Measurements from ENCODE around the gene BRMS1.
"Not testable (repeated sequence)": the region's sequence is repeated elsewhere in the genome, so short reads cannot be mapped to it uniquely, and the experiment has no call there.

BRMS1 gene

DNA sequence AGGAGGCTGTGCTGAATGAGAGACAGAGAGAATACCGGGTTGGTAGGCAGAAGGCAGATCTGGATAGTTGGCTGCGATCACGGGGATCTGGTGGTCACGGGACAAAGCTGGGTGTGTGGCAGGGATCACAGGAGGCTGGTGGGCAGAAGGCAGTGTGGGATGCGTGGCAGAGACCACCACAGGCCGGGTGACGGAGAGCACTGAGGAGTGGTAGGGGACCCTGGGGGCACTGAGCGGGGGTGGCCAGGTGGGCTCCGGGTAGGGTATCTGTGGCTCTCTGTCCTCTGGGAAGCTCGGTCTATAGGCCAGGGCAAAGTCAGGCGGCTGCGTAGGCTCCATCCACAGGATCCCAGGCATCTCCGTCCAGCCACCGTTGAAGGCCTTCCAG, 29.4 kb downstream of the BRMS1 start:
- Mint-ChIP-seq H3K9me3 (no peaks in the 10 kb centered on the region), H3K4me1 (ENCODE audit: low read depth) (peaks cover 69% of the 10 kb centered on the region), H3K36me3 (ENCODE audit: low read depth) (no peaks in the 10 kb centered on the region), H3K27me3 (no peaks in the 10 kb centered on the region), H3K27ac (peak overlapping the region; percentile 8), H3K4me3 (peak overlapping the region; percentile 51)
- DNase-seq, result no peak

DNA sequence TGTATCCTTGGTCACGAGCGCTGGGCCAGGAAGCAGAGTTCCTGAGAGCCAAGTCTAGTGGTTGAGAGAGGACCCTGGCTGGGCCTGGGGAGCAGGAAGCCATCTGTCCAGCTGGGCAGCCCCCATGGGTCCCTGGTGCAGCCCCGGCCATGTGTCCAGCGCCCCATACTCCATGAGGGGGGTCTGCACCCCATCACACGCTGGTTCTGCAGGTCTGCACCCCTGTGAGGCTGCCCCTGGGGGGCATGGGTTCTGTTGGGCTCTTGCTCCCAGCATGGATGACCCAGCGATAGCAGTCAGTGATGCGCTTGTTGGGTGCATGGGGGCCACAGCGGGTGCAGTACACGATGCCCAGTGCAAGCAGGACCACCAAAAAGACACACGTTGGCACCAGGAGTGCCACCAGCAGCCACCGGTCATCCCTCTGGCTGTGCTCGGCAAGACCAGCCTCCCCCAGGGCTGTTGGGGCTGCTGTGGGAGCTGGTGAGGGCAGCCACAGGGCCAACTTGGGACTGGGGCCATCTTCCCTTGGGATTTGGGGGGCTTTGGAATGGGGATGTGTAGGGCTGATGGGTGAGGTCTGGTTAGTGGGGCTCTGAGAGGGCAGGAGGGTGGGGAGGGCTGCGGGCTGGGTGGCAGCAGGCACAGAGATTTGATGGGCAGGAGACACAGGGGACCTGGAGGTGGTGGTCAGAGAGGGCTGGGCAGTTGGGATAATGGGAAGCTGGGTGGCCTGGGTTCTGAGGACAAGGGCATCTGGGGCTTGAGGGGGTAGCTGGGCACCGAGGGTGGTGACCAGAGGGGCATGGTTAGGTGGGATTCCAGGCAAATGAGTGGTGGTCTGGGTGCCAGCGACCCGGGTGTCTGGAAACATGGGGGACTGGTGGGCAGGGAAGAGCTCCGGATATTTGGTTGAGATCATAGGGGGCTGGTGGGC, 30.1 kb downstream of the BRMS1 start:
- DNase-seq, result no peak
- no peaks in the 10 kb centered on the region for H3K36me3 Mint-ChIP-seq (ENCODE audit: low read depth)
- no peaks in the 10 kb centered on the region for H3K27me3 Mint-ChIP-seq
- no peaks in the 10 kb centered on the region for H3K9me3 Mint-ChIP-seq
- peak overlapping the region; percentile 8 for H3K27ac Mint-ChIP-seq
- H3K4me1 Mint-ChIP-seq (ENCODE audit: low read depth), result peaks cover 65% of the 10 kb centered on the region
- no peak overlapping the region for H3K4me3 Mint-ChIP-seq

DNA sequence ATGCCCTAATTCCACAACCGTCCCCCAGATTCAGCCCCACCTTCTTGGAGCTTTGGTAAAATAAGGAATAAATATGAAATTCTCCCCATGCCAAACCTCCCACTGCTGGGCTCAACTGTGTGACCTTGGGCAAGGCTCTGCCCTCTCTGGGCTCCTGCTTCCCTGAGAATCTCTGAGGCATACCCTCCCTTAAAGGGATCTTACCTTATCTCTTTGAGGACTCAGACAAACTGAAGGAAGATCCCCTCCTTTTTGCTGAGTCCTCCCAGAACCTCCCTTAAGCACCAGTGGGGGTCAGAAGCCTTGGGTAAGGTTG, 30.8 kb downstream of the BRMS1 start:
- H3K27ac Mint-ChIP-seq, result peak overlapping the region; percentile 79
- H3K36me3 Mint-ChIP-seq (ENCODE audit: low read depth), result no peaks in the 10 kb centered on the region
- H3K4me3 Mint-ChIP-seq, result peak overlapping the region; percentile 46
- no peak for DNase-seq
- H3K27me3 Mint-ChIP-seq, result no peaks in the 10 kb centered on the region
- H3K4me1 Mint-ChIP-seq (ENCODE audit: low read depth), result peaks cover 62% of the 10 kb centered on the region
- H3K9me3 Mint-ChIP-seq, result no peaks in the 10 kb centered on the region

DNA sequence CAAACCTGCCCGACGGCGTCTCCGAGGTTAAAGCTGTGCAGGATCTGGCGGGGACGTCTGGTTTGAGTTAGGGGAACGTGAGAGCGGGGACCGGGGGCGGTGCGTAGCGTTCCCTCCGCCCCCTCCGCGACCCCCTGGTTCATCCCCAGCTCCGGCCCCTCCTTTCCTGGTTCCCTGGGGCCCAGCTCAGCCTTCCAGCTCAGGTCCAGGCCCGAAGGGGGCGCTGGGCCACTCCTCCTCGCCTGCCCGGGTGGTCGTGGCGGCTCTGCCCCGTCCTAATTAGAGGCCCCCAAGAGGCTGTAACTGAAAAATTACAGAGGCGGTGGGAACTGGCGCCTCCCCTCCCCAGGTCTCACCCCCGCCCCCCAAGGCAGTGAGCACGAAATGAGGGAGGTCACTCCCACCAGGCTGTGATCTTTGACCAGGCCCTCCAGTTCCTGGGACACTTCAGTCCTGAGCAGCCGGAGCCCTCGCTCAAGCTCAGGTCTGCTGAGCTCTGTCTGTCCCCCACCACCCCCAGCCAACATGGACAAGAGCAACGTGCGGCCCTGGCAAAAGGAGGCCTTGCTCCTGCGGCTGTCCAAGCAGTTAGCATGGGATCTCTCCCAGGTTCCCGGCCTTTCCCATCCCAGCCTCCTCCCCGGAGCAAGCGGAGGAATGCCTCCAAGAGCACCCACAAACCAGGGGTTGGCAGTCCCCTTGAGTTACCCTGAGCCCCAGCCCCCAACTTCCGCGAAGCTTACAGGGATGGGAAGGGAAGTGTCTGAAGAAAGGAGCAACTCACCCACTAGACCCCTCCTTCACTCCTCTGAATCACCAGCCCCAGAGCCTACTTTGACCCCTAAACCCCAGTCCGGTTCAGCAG, 31.4 kb downstream of the BRMS1 start:
- Mint-ChIP-seq H3K27me3 (no peaks in the 10 kb centered on the region), H3K27ac (peak overlapping the region; percentile 99), H3K36me3 (ENCODE audit: low read depth) (no peaks in the 10 kb centered on the region), H3K4me3 (peak overlapping the region; percentile 82), H3K9me3 (no peaks in the 10 kb centered on the region), H3K4me1 (ENCODE audit: low read depth) (peaks cover 56% of the 10 kb centered on the region)
- DNase-seq, result no peak

DNA sequence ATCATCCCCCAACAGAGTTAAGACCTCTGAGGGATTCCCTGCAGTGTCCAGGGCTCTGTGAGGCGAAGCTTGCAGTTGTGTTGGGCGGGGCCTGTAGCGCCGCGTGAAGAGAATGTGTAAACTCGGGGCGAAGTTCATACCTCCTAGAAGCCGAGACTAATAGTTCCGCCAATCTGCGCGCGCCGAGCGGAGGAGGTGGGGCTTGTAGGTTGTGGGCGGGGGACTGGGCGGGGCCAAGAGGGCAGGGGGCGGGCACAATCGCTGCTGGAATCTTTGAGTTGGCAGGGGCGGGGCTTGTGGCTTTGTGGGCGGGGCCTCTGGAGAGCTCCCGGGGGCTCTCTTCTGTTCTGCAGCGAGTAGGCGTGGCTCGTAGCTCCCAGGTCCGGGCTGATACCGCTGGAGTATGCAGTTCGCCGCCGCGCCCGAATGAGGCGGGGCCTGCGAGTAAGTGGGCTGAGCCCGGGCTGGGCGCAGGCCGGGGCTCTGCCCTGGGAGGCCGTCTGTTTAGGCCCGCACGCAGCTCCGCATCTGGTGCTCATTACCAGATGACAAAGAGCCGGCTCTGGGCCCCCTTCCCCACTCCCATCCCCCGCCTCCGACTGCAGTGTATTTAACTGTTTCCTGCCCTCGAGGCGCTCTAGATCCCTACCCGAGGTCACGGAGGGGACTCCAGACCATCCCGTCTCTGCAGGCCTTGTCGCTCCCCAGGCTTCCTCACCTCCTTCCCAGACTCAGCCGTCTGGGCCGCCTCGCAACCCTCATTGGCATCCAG, 32.2 kb downstream of the BRMS1 start:
- no peaks in the 10 kb centered on the region for H3K36me3 Mint-ChIP-seq (ENCODE audit: low read depth)
- no peaks in the 10 kb centered on the region for H3K9me3 Mint-ChIP-seq
- no peaks in the 10 kb centered on the region for H3K27me3 Mint-ChIP-seq
- peak overlapping the region; percentile 99 for H3K27ac Mint-ChIP-seq
- peak overlapping the region; percentile 82 for H3K4me3 Mint-ChIP-seq
- DNase-seq, result peak; percentile 97
- H3K4me1 Mint-ChIP-seq (ENCODE audit: low read depth), result peaks cover 48% of the 10 kb centered on the region

DNA sequence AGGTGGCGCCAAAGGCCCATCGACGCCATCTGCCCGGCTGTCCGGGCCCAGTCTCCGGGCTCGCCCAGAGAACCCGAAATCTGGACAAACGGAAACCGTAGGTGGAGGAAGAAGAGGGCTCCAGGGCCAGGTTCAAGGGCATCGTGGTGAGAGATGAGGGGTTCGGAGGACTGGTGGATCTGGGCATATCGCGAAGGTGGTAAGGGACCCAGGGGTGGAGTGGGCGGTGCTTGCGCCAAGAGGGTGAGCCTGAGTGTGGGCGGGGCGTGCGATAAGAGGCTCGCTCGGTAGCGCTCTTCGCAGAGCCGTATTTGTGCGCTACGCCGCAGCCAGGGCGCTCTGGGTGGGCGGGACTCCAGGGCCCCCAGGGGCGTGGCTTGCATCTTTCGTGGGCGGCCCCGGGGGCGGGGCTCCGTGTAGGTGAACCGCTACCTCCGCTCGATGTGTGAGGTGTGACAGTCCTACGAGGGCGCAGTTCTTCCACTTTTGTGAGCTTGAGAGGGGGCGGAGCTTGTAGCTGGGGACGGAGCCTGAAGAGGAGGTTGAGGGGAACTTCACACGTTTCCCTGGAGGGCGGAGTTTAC, 32.8 kb downstream of the BRMS1 start:
- H3K36me3 Mint-ChIP-seq (ENCODE audit: low read depth), result no peaks in the 10 kb centered on the region
- H3K27me3 Mint-ChIP-seq, result no peaks in the 10 kb centered on the region
- DNase-seq, result peak; percentile 99
- peaks cover 41% of the 10 kb centered on the region for H3K4me1 Mint-ChIP-seq (ENCODE audit: low read depth)
- H3K9me3 Mint-ChIP-seq, result no peaks in the 10 kb centered on the region
- H3K4me3 Mint-ChIP-seq, result peak overlapping the region; percentile 82
- H3K27ac Mint-ChIP-seq, result peak overlapping the region; percentile 99

DNA sequence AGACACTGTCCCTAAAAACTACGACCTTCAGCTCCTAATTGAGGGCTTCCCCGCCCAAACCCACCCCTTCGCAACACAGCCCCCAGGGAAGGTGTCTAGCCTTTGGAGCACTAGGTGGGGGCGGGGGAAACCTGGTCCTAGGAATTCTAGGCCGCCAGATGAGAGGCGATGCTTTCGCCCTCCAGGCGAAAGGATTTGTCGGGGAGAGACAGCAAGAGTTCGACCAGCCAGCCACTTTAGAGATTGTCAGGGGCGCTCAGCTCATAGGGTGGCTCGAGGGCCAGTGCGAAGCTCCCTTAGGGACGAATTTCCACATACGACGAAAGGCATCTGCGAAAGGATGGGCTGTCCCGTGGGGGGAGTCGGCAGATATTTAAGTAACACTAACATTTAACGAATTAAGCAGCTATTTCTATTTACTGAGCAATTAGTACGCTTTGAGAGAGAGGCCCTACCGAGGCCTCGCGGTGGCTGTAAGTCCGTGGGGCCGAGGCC, 33.4 kb downstream of the BRMS1 start:
- DNase-seq, result no peak
- H3K27me3 Mint-ChIP-seq, result no peaks in the 10 kb centered on the region
- no peaks in the 10 kb centered on the region for H3K9me3 Mint-ChIP-seq
- H3K36me3 Mint-ChIP-seq (ENCODE audit: low read depth), result no peaks in the 10 kb centered on the region
- H3K4me3 Mint-ChIP-seq, result peak overlapping the region; percentile 82
- peaks cover 41% of the 10 kb centered on the region for H3K4me1 Mint-ChIP-seq (ENCODE audit: low read depth)
- peak overlapping the region; percentile 99 for H3K27ac Mint-ChIP-seq

DNA sequence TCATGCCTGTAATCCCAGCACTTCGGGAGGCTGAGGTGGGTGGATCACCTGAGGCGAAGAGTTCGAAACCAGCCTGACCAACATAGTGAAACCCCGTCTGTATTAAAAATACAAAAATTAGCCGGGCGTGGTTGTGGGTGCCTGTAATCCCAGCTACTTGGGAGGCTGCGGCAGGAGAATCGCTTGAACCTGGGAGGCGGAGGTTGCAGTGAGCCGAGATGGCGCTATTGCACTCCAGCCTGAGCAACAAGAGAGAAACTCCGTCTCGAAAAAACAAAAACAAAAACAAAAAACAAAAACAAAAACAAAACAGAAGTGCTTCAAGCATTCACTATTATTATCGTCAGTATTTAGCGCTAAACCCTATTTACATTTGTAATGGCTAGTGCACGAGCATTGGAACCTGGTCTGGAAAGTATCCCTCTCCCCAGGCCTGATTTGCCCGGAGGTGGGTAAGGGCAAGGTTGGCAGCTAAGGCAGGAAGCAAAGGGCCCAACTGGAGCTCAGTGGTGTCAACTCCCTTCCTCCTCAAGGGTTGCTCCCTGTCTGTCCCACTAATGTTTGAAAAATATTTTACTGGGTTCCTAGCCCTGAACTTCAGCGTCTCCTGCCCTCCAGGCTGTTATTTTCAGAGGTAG, 34.0 kb downstream of the BRMS1 start:
- H3K4me1 Mint-ChIP-seq (ENCODE audit: low read depth), result peaks cover 37% of the 10 kb centered on the region
- not testable (repeated sequence) for H3K36me3 Mint-ChIP-seq (ENCODE audit: low read depth); H3K4me3 Mint-ChIP-seq; H3K27me3 Mint-ChIP-seq; DNase-seq; H3K9me3 Mint-ChIP-seq; H3K27ac Mint-ChIP-seq

DNA sequence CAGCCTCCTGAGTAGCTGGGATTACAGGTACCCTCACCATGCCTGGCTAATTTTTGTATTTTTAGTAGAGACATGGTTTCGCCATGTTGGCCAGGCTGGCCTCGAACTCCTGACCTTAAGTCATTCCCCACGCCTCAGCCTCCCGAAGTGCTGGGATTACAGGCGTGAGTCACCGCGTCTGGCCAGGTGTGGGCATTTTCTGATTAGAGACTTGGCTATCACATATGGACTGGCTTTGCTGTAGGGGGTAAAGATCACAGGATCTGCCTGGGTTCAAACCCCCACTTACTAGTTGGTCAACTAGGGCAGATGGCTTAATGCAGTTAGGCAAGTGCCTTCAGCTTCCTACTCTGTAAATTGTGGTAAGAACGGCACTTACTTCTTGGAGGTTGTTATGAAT, 34.6 kb downstream of the BRMS1 start:
- Mint-ChIP-seq H3K9me3 (no peaks in the 10 kb centered on the region), H3K27ac (no peak overlapping the region), H3K4me1 (ENCODE audit: low read depth) (peaks cover 31% of the 10 kb centered on the region), H3K27me3 (no peaks in the 10 kb centered on the region), H3K36me3 (ENCODE audit: low read depth) (no peaks in the 10 kb centered on the region), H3K4me3 (no peak overlapping the region)
- DNase-seq, result no peak

DNA sequence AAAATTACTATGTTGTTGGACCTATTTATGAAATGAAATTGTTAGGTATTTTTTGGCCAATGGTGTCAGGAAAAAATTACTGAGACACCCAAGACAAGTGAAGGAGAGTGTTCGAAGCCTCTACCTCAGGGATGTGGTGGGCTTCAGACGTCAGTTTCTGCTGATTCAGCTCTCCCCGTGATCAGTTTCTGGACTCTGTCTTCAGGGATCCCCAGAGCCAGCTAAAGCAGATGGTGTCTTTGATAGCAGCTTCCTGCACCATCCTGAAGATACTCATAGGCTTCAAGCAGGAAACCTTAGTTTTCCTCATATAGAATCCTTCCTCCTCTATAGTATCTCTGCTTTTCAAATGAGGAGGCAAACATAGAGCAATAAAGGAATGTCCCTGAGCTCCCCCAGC, 35.4 kb downstream of the BRMS1 start:
- H3K4me3 Mint-ChIP-seq, result no peak overlapping the region

DNA sequence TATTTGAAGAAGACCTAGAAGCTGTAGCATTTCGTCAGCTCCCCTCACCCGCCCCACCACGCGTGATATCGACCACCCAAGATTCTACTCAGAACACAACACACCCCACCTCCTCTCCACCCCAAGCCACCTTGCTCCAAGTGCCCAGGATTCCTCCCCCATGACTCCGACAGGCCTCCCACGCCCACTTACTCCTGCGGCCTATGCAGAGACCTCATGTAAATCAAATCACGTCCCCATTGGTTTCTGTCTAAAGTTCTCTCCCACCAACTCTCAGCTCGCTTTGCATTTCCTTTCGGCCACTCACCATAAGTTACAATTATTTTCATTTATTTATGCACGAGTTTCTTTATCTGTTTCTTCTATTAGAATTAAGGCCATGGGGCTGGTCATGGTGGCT, 42.2 kb downstream of the BRMS1 start:
- Mint-ChIP-seq H3K9me3 (no peaks in the 10 kb centered on the region), H3K36me3 (ENCODE audit: low read depth) (no peaks in the 10 kb centered on the region), H3K27me3 (no peaks in the 10 kb centered on the region), H3K4me3 (no peak overlapping the region), H3K27ac (no peak overlapping the region), H3K4me1 (ENCODE audit: low read depth) (no peaks in the 10 kb centered on the region)
- no peak for DNase-seq

More for the DNA sequence above, 35.4 kb downstream of the BRMS1 start:
- Mint-ChIP-seq H3K4me1 (ENCODE audit: low read depth) (peaks cover 24% of the 10 kb centered on the region), H3K27me3 (no peaks in the 10 kb centered on the region), H3K36me3 (ENCODE audit: low read depth) (no peaks in the 10 kb centered on the region), H3K27ac (no peak overlapping the region), H3K9me3 (no peaks in the 10 kb centered on the region)
- DNase-seq, result no peak

DNA sequence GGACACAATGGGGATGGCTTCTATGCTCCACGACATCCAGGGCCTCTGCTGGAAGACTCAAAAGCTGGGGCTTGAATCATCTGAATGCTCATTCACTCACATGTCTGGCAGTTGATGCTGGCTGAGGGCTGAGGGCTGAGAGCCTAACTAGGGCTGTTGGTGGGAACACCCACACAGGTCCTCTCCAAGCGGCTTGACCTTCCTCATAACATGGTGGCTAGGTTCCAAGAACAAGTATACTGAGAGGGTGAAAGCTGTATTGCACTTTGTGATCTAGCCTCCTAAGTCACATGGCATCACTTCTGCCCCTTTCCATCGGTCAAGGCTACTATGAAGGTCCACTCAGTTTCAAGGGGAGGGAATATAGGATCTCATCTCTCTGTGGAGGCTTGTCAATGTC, 45.7 kb downstream of the BRMS1 start:
- Mint-ChIP-seq H3K4me3 (no peak overlapping the region), H3K4me1 (ENCODE audit: low read depth) (no peaks in the 10 kb centered on the region), H3K9me3 (no peaks in the 10 kb centered on the region), H3K27me3 (peaks cover 3% of the 10 kb centered on the region), H3K36me3 (ENCODE audit: low read depth) (no peaks in the 10 kb centered on the region), H3K27ac (no peak overlapping the region)
- no peak for DNase-seq

DNA sequence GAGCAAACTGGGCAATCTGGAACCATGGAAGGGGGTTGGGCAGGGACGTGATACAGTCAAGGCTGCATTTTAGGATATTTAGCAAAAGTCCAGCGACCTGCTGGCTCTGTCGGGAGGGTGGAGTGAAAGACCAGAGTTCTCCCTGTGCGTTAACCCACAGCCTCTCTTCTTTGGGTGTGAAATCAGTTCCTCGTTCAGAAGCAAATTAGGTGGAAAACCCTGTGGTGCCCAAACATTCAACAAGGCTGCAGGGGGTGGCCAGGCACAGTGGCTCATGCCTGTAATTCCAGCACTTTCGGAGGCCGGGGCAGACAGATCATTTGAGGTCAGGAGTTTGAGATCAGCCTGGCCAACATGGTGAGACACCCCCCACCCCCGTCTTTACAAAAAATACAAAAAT, 47.3 kb downstream of the BRMS1 start:
- H3K4me1 Mint-ChIP-seq (ENCODE audit: low read depth), result peaks cover 3% of the 10 kb centered on the region
- no peak overlapping the region for H3K4me3 Mint-ChIP-seq
- no peak for DNase-seq
- peaks cover 15% of the 10 kb centered on the region for H3K27me3 Mint-ChIP-seq
- H3K9me3 Mint-ChIP-seq, result no peaks in the 10 kb centered on the region
- no peak overlapping the region for H3K27ac Mint-ChIP-seq
- no peaks in the 10 kb centered on the region for H3K36me3 Mint-ChIP-seq (ENCODE audit: low read depth)
